Measurements from ENCODE around the gene SIMC1.

GRCh38 chr5:176383961-176384360 is 145.7 kb downstream of the SIMC1 start:
- TF ChIP-seq NFE2L2 (IDR thresholded peaks at IDR 0.05; ENCODE audit: low read depth, low read length), result no peak
- TF ChIP-seq CTCF (conservative IDR thresholded peaks at IDR 0.05; ENCODE audit: low read depth, low read length), result no peak

All from IMR-90 (cell line).